Measurements from ENCODE around the gene DIS3. TPM values are rescaled to one million over a fixed set of nuclear protein-coding genes. Genes with fewer than 3 reads are reported as not detected.

The DIS3 gene
- total and polyA plus RNA-seq, 2 of the 13 experiments (the other 11 are each of a cell fraction or from before 2014, with no cell fraction given): 13.2 to 35.0 TPM

GRCh38 chr13:72726726-72727416, 54.8 kb downstream of the DIS3 start:
- Histone ChIP-seq H3K4me1 (ENCODE audit: insufficient read depth, low read length) (peaks cover 39% of the 10 kb centered on the region), H3K4me3 (replicated peaks in 1 of 3; ENCODE audit: insufficient read depth in 1 of 3, low read depth in 2 of 3, low read length in 3 of 3) (peak overlapping the region; percentile 80 to 94 (median 82)), H3K9ac (ENCODE audit: insufficient read depth, low read depth, low read length) (peak overlapping the region; percentile 89), H3K27ac (ENCODE audit: extremely low read length, insufficient read depth, low read length) (peak overlapping the region; percentile 83), H2AFZ (ENCODE audit: low read length) (no peak overlapping the region), H3K36me3 (replicated peaks in 1 of 2; ENCODE audit: control insufficient read depth in 1 of 2, insufficient read depth in 2 of 2, low read length in 2 of 2) (no peaks in the 10 kb centered on the region; a peak in 2 of 5 replicates), H3K4me2 (ENCODE audit: low read depth, low read length) (peak overlapping the region; percentile 96), H4K20me1 (ENCODE audit: insufficient read depth, low read length) (0 out of 2 replicates have a peak, but pooled peaks cover 3% of the 10 kb centered on the region), H3K9me3 (ENCODE audit: low read length) (no peaks in the 10 kb centered on the region), H3K27me3 (ENCODE audit: control insufficient read depth in 1 of 2, insufficient read depth in 2 of 2, low read length in 2 of 2) (no peaks in the 10 kb centered on the region; a peak in 1 of 5 replicates), H3K79me2 (ENCODE audit: insufficient read depth, low read length) (peaks cover 73% of the 10 kb centered on the region)
- DNase-seq (ENCODE audit: low spot score) (peak; percentile 36), ATAC-seq (peak; percentile 75), FAIRE-seq (no peak)
- WGBS (ENCODE audit: low lambda C conversion rate): 1% methylated on average over 29 of the region's 49 CpGs
- in situ Hi-C loops (cut with HindIII; ENCODE audit: extremely low pct_ligation_motif_present, low pct_unique_long_range_greater_than_20kb) (no loop called here), intact Hi-C loops (cut with micrococcal nuclease; ENCODE audit: unreplicated experiment) (loop anchor here (2.0 kb wide), 1 partner anchor 54 kb away; the partner anchor contains the start of gene DIS3)
- CTCF ChIA-PET (ENCODE audit: low intra/inter-chr PET ratio, low total read pairs): no interaction called here
- POLR2A ChIA-PET: no interaction called here
- TSS peak; percentile 46 for BruUV-seq (replicated peaks)
- TF ChIP-seq ZMAT3 (CRISPR knock-in tag; conservative IDR thresholded peaks at IDR 0.05) (0 out of 2 replicates have a peak, but pooled peaks have one; percentile 16), HES4 (CRISPR knock-in tag; IDR thresholded peaks at IDR 0.05; ENCODE audit: borderline replicate concordance) (no peak), NRL (CRISPR knock-in tag; IDR thresholded peaks at IDR 0.05; ENCODE audit: borderline replicate concordance) (no peak; the same call in 1 of the 2 replicates), ZSCAN25 (CRISPR knock-in tag; IDR thresholded peaks at IDR 0.05) (no peak), PHF5A (CRISPR knock-in tag; IDR thresholded peaks at IDR 0.05; ENCODE audit: low read depth, unreplicated experiment) (no peak), CREB1 (IDR thresholded peaks at IDR 0.05) (no peak), CREB1 (CRISPR knock-in tag; IDR thresholded peaks at IDR 0.05) (no peak), SMAD3 (CRISPR knock-in tag; IDR thresholded peaks at IDR 0.05) (no peak), ZFP82 (CRISPR knock-in tag; IDR thresholded peaks at IDR 0.05; ENCODE audit: borderline replicate concordance) (no peak)
- TF ChIP-seq, protein P1, sequence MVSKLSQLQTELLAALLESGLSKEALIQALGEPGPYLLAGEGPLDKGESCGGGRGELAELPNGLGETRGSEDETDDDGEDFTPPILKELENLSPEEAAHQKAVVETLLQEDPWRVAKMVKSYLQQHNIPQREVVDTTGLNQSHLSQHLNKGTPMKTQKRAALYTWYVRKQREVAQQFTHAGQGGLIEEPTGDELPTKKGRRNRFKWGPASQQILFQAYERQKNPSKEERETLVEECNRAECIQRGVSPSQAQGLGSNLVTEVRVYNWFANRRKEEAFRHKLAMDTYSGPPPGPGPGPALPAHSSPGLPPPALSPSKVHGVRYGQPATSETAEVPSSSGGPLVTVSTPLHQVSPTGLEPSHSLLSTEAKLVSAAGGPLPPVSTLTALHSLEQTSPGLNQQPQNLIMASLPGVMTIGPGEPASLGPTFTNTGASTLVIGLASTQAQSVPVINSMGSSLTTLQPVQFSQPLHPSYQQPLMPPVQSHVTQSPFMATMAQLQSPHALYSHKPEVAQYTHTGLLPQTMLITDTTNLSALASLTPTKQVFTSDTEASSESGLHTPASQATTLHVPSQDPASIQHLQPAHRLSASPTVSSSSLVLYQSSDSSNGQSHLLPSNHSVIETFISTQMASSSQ (IDR thresholded peaks at IDR 0.05; ENCODE audit: low read depth): no peak
- TF ChIP-seq, protein P1 (CRISPR knock-in tag; IDR thresholded peaks at IDR 0.05; ENCODE audit: borderline replicate concordance): 0 out of 2 replicates have a peak, but pooled peaks have one; percentile 5
- TF ChIP-seq, protein P2, sequence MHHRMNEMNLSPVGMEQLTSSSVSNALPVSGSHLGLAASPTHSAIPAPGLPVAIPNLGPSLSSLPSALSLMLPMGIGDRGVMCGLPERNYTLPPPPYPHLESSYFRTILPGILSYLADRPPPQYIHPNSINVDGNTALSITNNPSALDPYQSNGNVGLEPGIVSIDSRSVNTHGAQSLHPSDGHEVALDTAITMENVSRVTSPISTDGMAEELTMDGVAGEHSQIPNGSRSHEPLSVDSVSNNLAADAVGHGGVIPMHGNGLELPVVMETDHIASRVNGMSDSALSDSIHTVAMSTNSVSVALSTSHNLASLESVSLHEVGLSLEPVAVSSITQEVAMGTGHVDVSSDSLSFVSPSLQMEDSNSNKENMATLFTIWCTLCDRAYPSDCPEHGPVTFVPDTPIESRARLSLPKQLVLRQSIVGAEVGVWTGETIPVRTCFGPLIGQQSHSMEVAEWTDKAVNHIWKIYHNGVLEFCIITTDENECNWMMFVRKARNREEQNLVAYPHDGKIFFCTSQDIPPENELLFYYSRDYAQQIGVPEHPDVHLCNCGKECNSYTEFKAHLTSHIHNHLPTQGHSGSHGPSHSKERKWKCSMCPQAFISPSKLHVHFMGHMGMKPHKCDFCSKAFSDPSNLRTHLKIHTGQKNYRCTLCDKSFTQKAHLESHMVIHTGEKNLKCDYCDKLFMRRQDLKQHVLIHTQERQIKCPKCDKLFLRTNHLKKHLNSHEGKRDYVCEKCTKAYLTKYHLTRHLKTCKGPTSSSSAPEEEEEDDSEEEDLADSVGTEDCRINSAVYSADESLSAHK (CRISPR knock-in tag; IDR thresholded peaks at IDR 0.05; ENCODE audit: borderline replicate concordance): no peak
- TF ChIP-seq, protein P3, sequence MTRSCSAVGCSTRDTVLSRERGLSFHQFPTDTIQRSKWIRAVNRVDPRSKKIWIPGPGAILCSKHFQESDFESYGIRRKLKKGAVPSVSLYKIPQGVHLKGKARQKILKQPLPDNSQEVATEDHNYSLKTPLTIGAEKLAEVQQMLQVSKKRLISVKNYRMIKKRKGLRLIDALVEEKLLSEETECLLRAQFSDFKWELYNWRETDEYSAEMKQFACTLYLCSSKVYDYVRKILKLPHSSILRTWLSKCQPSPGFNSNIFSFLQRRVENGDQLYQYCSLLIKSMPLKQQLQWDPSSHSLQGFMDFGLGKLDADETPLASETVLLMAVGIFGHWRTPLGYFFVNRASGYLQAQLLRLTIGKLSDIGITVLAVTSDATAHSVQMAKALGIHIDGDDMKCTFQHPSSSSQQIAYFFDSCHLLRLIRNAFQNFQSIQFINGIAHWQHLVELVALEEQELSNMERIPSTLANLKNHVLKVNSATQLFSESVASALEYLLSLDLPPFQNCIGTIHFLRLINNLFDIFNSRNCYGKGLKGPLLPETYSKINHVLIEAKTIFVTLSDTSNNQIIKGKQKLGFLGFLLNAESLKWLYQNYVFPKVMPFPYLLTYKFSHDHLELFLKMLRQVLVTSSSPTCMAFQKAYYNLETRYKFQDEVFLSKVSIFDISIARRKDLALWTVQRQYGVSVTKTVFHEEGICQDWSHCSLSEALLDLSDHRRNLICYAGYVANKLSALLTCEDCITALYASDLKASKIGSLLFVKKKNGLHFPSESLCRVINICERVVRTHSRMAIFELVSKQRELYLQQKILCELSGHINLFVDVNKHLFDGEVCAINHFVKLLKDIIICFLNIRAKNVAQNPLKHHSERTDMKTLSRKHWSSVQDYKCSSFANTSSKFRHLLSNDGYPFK (CRISPR knock-in tag; IDR thresholded peaks at IDR 0.05; ENCODE audit: borderline replicate concordance): no peak

Data from HepG2 (cell line).